Endothelial cell of umbilical vein (primary cell): ENCODE data around the gene AKAP6.

Experiments used
- CTCF ChIP-seq, 2 donors: IDR thresholded peaks; 1 replicate in 1 of 2; 2 replicates in 1 of 2; pipeline ENCODE4 v1.5.1; 2011; ENCODE audit warnings: low read length in 2 of 2, mild to moderate bottlenecking in 2 of 2, moderate library complexity in 2 of 2, control low read depth in 1 of 2, inconsistent platforms in 1 of 2, low read depth in 1 of 2; ENCODE audit not compliant: insufficient read depth in 1 of 2; ENCODE audit errors: extremely low read depth in 1 of 2
- EZH2 ChIP-seq: IDR thresholded peaks from 2 replicates; pipeline ENCODE4 v1.6.1; 2012; ENCODE audit warnings: borderline replicate concordance, low read depth, mild to moderate bottlenecking, moderate library complexity, low read length, inconsistent platforms; ENCODE audit not compliant: severe bottlenecking
- FOS ChIP-seq: IDR thresholded peaks from 2 replicates; pipeline ENCODE4 v1.6.1; 2011; ENCODE audit warnings: mild to moderate bottlenecking, low read length, moderate library complexity, borderline replicate concordance; ENCODE audit not compliant: insufficient read depth
- JUN ChIP-seq: IDR thresholded peaks from 2 replicates; pipeline ENCODE4 v1.6.1; 2011; ENCODE audit warnings: borderline replicate concordance, low read depth; ENCODE audit not compliant: insufficient read length, insufficient read depth
- MYC ChIP-seq: IDR thresholded peaks from one replicate; pipeline ENCODE4 v1.6.1; 2011; ENCODE audit warnings: mild to moderate bottlenecking, low read depth, low read length
- POLR2A ChIP-seq: IDR thresholded peaks from 2 replicates; pipeline ENCODE4 v1.6.1; 2012; ENCODE audit warnings: low read depth, mild to moderate bottlenecking, control low read depth, low read length
- POLR2AphosphoS5 ChIP-seq: IDR thresholded peaks from 2 replicates; pipeline ENCODE4 v1.6.1; 2012; ENCODE audit warnings: low read depth, mild to moderate bottlenecking, control low read depth, low read length, moderate library complexity; ENCODE audit not compliant: insufficient read depth
- TF ChIP-seq, protein P1 (sequence below): IDR thresholded peaks from 2 replicates; pipeline ENCODE4 v1.6.1; 2011; ENCODE audit not compliant: insufficient read depth, insufficient read length

GRCh38 chr14:32349322-32349721 lies 20.2 kb downstream of the AKAP6 start:
- TF ChIP-seq EZH2, result no peak
- TF ChIP-seq CTCF (IDR thresholded peaks at IDR 0.05; ENCODE audit: extremely low read depth in 1 of 2, insufficient read depth in 1 of 2, low read depth in 1 of 2, low read length in 2 of 2), result no peak
- TF ChIP-seq JUN, result no peak
- TF ChIP-seq, protein P1, sequence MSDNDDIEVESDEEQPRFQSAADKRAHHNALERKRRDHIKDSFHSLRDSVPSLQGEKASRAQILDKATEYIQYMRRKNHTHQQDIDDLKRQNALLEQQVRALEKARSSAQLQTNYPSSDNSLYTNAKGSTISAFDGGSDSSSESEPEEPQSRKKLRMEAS, result no peak
- TF ChIP-seq POLR2A, result no peak
- no peak for TF ChIP-seq POLR2AphosphoS5
- TF ChIP-seq FOS, result no peak
- no peak for TF ChIP-seq MYC
